MM.1S (cell line): ENCODE data around the gene FAM3D.

ENCODE experiments used
- DNase-seq: peaks from one replicate; pipeline ENCODE4 v3.0.0-alpha.2; 2015
- H2AFZ ChIP-seq: fragments of 300-600 bp; sonication (generic); 2 replicates; pipeline ENCODE4 v1.6.0; 2016; ENCODE audit warnings: antibody characterized with exemption, low read length
- H3F3A ChIP-seq: fragments of 300-600 bp; sonication (generic); 2 replicates; pipeline ENCODE4 v1.6.1; 2016; ENCODE audit warnings: mild to moderate bottlenecking, antibody characterized with exemption, low read length, moderate library complexity, mixed read lengths; ENCODE audit not compliant: insufficient read depth
- H3K27ac ChIP-seq: fragments of 300-600 bp; sonication (generic); 2 replicates; pipeline ENCODE4 v1.5.1; 2016; ENCODE audit warnings: mild to moderate bottlenecking, low read length
- H3K27me3 ChIP-seq: fragments of 300-600 bp; sonication (generic); replicated peaks from 2 replicates; pipeline ENCODE4 v1.6.0; 2016; ENCODE audit warnings: low read length; ENCODE audit not compliant: insufficient read depth
- H3K36me3 ChIP-seq: fragments of 300-600 bp; sonication (generic); replicated peaks from 2 replicates; pipeline ENCODE4 v1.6.1; 2016; ENCODE audit warnings: mild to moderate bottlenecking, low read length, mixed read lengths; ENCODE audit not compliant: insufficient read depth
- H3K4me1 ChIP-seq: fragments of 300-600 bp; sonication (generic); 2 replicates; pipeline ENCODE4 v1.6.1; 2016; ENCODE audit warnings: low read length, mixed read lengths
- H3K4me2 ChIP-seq: fragments of 300-600 bp; sonication (generic); 2 replicates; pipeline ENCODE4 v1.6.0; 2016; ENCODE audit warnings: low read depth, low read length
- H3K4me3 ChIP-seq: fragments of 300-600 bp; sonication (generic); 2 replicates; pipeline ENCODE4 v1.5.1; 2016; ENCODE audit warnings: low read length, mixed read lengths
- H3K79me2 ChIP-seq: fragments of 300-600 bp; sonication (generic); 2 replicates; pipeline ENCODE4 v1.6.1; 2016; ENCODE audit warnings: mixed run types, low read length, mixed read lengths
- H3K9ac ChIP-seq: fragments of 300-600 bp; sonication (generic); 2 replicates; pipeline ENCODE4 v1.6.1; 2016; ENCODE audit warnings: low read length, mixed read lengths
- H3K9me2 ChIP-seq: fragments of 300-600 bp; sonication (generic); replicated peaks from 2 replicates; pipeline ENCODE4 v1.6.1; 2016; ENCODE audit warnings: mild to moderate bottlenecking, low read length, mixed read lengths; ENCODE audit not compliant: insufficient read depth
- H3K9me3 ChIP-seq: fragments of 300-600 bp; sonication (generic); replicated peaks from 2 replicates; pipeline ENCODE4 v1.6.1; 2016; ENCODE audit warnings: mild to moderate bottlenecking, low read length, mixed read lengths; ENCODE audit not compliant: insufficient read depth
- H4K20me1 ChIP-seq: fragments of 300-600 bp; sonication (generic); 2 replicates; pipeline ENCODE4 v1.6.1; 2016; ENCODE audit warnings: mild to moderate bottlenecking, low read length, moderate library complexity, mixed read lengths; ENCODE audit not compliant: insufficient read depth
- EZH2 ChIP-seq: fragments of 300-600 bp; sonication (generic); optimal IDR thresholded peaks from 2 replicates; pipeline ENCODE3; 2017; ENCODE audit warnings: low read depth, mild to moderate bottlenecking, antibody characterized with exemption, low read length, mixed read lengths
- EZH2phosphoT487 ChIP-seq: fragments of 300-600 bp; sonication (generic); IDR thresholded peaks from 2 replicates; pipeline ENCODE4 v1.6.1; 2018; ENCODE audit warnings: antibody characterized with exemption, low read length
- TF ChIP-seq, protein P1 (sequence below): fragments of 300-600 bp; sonication (generic); IDR thresholded peaks from 2 replicates; pipeline ENCODE4 v1.5.1; 2016; ENCODE audit warnings: antibody characterized with exemption, low read length, mixed read lengths

FAM3D gene

DNA sequence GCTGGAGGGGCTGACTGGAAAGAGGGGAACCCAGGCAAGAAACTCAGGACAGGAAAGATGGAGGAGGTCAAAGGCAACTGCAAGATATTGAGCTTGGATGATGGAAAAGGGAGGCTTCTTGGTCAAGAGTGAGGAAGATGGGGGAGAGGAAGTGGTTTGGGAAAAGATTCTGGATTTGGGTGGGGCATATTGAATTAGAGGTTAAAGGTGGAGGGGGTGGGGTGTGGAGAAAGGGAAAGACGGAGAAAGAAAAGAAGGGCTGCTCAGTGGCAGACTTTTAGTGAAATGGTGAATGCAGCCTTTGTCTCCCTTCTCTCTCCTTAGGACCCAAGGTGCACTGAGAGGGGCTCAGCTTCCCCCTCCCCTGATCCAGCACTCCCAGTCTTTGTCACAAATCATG lies 655 bp upstream of the FAM3D start:
- H3K27me3 ChIP-seq, result no peaks in the 10 kb centered on the region
- TF ChIP-seq, protein P1, sequence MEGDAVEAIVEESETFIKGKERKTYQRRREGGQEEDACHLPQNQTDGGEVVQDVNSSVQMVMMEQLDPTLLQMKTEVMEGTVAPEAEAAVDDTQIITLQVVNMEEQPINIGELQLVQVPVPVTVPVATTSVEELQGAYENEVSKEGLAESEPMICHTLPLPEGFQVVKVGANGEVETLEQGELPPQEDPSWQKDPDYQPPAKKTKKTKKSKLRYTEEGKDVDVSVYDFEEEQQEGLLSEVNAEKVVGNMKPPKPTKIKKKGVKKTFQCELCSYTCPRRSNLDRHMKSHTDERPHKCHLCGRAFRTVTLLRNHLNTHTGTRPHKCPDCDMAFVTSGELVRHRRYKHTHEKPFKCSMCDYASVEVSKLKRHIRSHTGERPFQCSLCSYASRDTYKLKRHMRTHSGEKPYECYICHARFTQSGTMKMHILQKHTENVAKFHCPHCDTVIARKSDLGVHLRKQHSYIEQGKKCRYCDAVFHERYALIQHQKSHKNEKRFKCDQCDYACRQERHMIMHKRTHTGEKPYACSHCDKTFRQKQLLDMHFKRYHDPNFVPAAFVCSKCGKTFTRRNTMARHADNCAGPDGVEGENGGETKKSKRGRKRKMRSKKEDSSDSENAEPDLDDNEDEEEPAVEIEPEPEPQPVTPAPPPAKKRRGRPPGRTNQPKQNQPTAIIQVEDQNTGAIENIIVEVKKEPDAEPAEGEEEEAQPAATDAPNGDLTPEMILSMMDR, result no peak
- TF ChIP-seq EZH2, result no peak
- no peak for TF ChIP-seq EZH2phosphoT487
- H3K4me1 ChIP-seq, result no peaks in the 10 kb centered on the region
- no peaks in the 10 kb centered on the region for H3K79me2 ChIP-seq
- H3K9me2 ChIP-seq, result no peaks in the 10 kb centered on the region
- no peaks in the 10 kb centered on the region for H3F3A ChIP-seq
- no peaks in the 10 kb centered on the region for H3K36me3 ChIP-seq
- no peak overlapping the region for H3K27ac ChIP-seq
- no peak overlapping the region for H3K4me3 ChIP-seq
- H3K9me3 ChIP-seq, result no peaks in the 10 kb centered on the region
- H2AFZ ChIP-seq, result no peak overlapping the region
- no peak for DNase-seq
- H4K20me1 ChIP-seq, result no peaks in the 10 kb centered on the region
- no peak overlapping the region for H3K9ac ChIP-seq
- no peak overlapping the region for H3K4me2 ChIP-seq

DNA sequence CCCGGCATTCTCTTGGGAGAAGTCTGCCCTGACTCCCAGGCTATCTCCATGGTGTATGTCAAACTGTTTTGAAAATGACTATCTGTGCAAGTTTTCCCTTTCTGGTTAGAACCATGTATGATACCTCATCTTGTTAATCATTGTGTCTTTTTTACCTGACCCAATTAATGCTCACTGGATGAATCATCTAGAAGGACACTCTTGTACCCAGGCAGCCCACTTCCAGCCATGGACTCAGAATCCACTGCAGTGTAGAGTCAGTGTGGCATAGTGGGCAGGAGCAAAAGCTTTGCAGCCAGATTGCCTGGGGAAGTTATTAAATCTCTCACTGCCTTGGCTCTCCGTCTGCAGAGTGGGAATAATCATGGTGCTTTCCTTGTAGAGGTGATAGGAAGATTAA lies 1.2 kb downstream of the FAM3D start:
- Histone ChIP-seq H4K20me1 (no peaks in the 10 kb centered on the region), H3K79me2 (no peaks in the 10 kb centered on the region), H2AFZ (no peak overlapping the region), H3K4me1 (no peaks in the 10 kb centered on the region), H3K27me3 (no peaks in the 10 kb centered on the region), H3K9ac (no peak overlapping the region), H3K9me3 (no peaks in the 10 kb centered on the region), H3F3A (no peaks in the 10 kb centered on the region), H3K36me3 (no peaks in the 10 kb centered on the region), H3K4me3 (no peak overlapping the region), H3K4me2 (no peak overlapping the region), H3K9me2 (no peaks in the 10 kb centered on the region), H3K27ac (no peak overlapping the region)
- TF ChIP-seq, protein P1, result no peak
- TF ChIP-seq EZH2, result no peak
- no peak for DNase-seq

DNA sequence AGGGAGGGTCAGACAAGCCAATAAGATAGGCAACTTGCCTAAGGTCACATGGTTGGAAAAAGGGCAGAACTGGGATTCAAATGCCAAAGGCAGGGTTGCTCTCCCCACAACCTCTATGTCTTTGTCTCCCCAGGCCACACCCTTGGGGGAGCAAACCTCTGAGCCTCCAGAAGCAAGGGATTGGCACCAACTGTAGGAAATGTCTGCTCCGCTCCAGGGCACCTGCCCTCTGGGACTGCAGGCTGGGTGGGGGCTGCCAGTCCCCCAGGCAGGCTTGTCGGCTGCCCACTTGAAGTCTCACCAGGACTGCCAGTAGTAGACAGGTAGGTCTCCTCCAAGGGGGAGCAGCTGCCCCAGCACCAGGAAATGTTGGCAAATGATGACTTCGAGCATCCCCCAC lies 2.0 kb downstream of the FAM3D start:
- Histone ChIP-seq H3F3A (no peaks in the 10 kb centered on the region), H3K79me2 (no peaks in the 10 kb centered on the region), H4K20me1 (no peaks in the 10 kb centered on the region), H3K4me2 (no peak overlapping the region), H3K27me3 (no peaks in the 10 kb centered on the region), H3K27ac (no peak overlapping the region), H3K4me3 (no peak overlapping the region), H3K4me1 (no peaks in the 10 kb centered on the region), H3K9me3 (no peaks in the 10 kb centered on the region), H2AFZ (no peak overlapping the region), H3K9me2 (no peaks in the 10 kb centered on the region), H3K9ac (no peak overlapping the region), H3K36me3 (no peaks in the 10 kb centered on the region)
- DNase-seq, result no peak
- TF ChIP-seq, protein P1, result no peak
- TF ChIP-seq EZH2phosphoT487, result no peak
